NB4 (cell line): ENCODE measurements around the gene TWSG1.
"Not testable (repeated sequence)": the region's sequence is repeated elsewhere in the genome, so short reads cannot be mapped to it uniquely, and the experiment has no call there.

Experiments
- MYC ChIP-seq: IDR thresholded peaks from 2 replicates; pipeline ENCODE4 v1.6.1; 2011; ENCODE audit warnings: low read depth, low read length
- POLR2A ChIP-seq: IDR thresholded peaks from 2 replicates; pipeline ENCODE4 v1.6.1; 2011; ENCODE audit warnings: mild to moderate bottlenecking; ENCODE audit not compliant: insufficient read length; ENCODE audit errors: extremely low read depth
- TF ChIP-seq, protein P1 (sequence below): IDR thresholded peaks from one replicate; pipeline ENCODE4 v1.5.1; 2012; ENCODE audit warnings: low read depth, low read length
- TF ChIP-seq, protein P2 (sequence below): IDR thresholded peaks from 2 replicates; pipeline ENCODE4 v1.6.1; 2011; ENCODE audit warnings: low read depth, low read length

DNA sequence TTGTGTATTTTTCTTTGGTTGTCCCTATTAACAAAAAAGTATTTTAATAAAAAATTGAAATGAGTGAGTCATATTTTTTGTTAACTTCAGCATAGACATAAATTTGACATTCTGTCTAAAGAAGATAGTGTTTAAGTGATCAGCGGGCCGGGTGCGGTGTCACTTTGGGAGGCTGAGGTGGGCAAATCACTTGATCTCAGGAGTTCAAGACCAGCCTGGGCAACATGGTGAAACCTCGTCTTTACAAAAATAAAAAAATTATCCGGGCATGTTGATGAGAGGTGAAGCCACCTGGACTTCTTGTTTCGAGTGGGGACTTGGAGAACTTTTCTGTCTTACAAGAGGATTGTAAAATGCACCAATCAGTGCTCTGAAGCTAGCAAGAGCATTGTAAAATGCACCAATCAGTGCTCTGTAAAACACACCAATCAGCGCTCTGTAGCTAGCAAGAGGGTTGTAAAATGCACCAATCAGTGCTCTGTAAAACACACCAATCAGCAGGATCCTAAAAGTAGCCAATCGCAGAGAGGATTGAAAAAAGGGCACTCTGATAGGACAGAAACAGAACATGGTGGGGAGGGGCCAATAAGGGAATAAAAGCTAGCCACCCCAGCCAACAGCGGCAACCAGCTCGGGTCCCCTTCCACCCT is 67.9 kb downstream of the TWSG1 start:
- TF ChIP-seq, protein P1, sequence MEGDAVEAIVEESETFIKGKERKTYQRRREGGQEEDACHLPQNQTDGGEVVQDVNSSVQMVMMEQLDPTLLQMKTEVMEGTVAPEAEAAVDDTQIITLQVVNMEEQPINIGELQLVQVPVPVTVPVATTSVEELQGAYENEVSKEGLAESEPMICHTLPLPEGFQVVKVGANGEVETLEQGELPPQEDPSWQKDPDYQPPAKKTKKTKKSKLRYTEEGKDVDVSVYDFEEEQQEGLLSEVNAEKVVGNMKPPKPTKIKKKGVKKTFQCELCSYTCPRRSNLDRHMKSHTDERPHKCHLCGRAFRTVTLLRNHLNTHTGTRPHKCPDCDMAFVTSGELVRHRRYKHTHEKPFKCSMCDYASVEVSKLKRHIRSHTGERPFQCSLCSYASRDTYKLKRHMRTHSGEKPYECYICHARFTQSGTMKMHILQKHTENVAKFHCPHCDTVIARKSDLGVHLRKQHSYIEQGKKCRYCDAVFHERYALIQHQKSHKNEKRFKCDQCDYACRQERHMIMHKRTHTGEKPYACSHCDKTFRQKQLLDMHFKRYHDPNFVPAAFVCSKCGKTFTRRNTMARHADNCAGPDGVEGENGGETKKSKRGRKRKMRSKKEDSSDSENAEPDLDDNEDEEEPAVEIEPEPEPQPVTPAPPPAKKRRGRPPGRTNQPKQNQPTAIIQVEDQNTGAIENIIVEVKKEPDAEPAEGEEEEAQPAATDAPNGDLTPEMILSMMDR: not testable (repeated sequence)
- TF ChIP-seq POLR2A, MYC: not testable (repeated sequence)
- TF ChIP-seq, protein P2, sequence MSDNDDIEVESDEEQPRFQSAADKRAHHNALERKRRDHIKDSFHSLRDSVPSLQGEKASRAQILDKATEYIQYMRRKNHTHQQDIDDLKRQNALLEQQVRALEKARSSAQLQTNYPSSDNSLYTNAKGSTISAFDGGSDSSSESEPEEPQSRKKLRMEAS: not testable (repeated sequence)
